ENCODE measurements around the gene GREB1L. TPM values are rescaled to one million over a fixed set of nuclear protein-coding genes. Genes with fewer than 3 reads are reported as not detected.

Gene GREB1L
- total RNA-seq, 3 donors from 2014 or later = 0.26 to 1.0 (median 0.29) TPM

DNA sequence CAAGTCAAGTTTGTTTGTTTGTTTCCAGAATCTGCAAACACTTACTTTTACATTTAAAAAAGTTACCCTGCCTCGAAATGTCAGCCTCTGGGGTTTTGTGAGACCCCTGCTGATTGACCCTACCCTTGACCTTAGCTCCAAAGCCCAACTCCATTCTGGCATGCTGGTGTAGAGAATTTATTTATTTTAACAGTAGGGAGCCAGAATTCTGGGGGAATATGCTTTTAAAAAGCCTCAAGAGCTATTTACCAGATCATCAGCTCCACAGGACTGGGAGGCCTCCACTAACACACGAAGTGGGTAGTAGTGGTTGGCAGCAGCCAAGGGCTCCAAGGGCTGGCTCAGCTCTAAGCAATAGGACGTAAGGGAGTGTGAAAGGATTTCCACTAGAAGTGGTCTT is 23.2 kb upstream of the GREB1L start:
- ATAC-seq = no peak
- H3K4me3 ChIP-seq = no peak overlapping the region
- intact Hi-C loops (cut with DNase I, micrococcal nuclease) = no loop called here

DNA sequence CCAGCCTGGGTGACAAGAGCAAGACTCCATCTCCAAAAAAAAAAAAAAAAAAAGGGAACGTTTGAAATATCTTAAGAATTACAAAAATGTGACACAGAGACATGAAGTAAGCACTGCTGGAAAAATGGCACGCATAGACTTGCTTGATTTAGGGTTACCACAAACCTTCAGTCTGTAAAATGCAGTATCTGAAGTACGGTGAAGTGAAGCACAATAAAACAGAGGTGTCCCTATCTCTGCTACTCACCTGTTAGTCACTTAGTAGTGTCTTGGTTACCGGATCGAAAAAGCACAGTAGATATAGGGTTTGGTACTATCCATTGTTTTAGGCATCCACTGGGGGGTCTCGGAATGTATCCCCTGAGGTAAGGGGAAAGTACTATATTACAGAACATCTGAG is 11.6 kb upstream of the GREB1L start:
- Histone ChIP-seq H3K9me3 (no peaks in the 10 kb centered on the region), H3K36me3 (ENCODE audit: low read depth) (no peaks in the 10 kb centered on the region), H3K4me1 (ENCODE audit: low read depth) (no peaks in the 10 kb centered on the region), H3K4me3 (no peak overlapping the region)
- no peak for DNase-seq
- intact Hi-C loops (cut with DNase I, micrococcal nuclease) = no loop called here
- TF ChIP-seq, protein P1, sequence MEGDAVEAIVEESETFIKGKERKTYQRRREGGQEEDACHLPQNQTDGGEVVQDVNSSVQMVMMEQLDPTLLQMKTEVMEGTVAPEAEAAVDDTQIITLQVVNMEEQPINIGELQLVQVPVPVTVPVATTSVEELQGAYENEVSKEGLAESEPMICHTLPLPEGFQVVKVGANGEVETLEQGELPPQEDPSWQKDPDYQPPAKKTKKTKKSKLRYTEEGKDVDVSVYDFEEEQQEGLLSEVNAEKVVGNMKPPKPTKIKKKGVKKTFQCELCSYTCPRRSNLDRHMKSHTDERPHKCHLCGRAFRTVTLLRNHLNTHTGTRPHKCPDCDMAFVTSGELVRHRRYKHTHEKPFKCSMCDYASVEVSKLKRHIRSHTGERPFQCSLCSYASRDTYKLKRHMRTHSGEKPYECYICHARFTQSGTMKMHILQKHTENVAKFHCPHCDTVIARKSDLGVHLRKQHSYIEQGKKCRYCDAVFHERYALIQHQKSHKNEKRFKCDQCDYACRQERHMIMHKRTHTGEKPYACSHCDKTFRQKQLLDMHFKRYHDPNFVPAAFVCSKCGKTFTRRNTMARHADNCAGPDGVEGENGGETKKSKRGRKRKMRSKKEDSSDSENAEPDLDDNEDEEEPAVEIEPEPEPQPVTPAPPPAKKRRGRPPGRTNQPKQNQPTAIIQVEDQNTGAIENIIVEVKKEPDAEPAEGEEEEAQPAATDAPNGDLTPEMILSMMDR (IDR thresholded peaks at IDR 0.05) = no peak
- no peak for ATAC-seq

More for the DNA sequence above, 23.2 kb upstream of the GREB1L start:
- H3K4me1 ChIP-seq (ENCODE audit: low read depth) = no peaks in the 10 kb centered on the region
- no peaks in the 10 kb centered on the region for H3K36me3 ChIP-seq (ENCODE audit: low read depth)
- H3K9me3 ChIP-seq = no peaks in the 10 kb centered on the region
- TF ChIP-seq, protein P1 (IDR thresholded peaks at IDR 0.05) = no peak
- DNase-seq = no peak

- Histone ChIP-seq H3K4me3 (no peak overlapping the region), H3K4me1 (ENCODE audit: low read depth) (peaks cover 17% of the 10 kb centered on the region), H3K36me3 (ENCODE audit: low read depth) (no peaks in the 10 kb centered on the region), H3K9me3 (no peaks in the 10 kb centered on the region)
- TF ChIP-seq, protein P1 (IDR thresholded peaks at IDR 0.05) = no peak
- intact Hi-C loops (cut with DNase I, micrococcal nuclease) = no loop called here
- ATAC-seq = peak; percentile 12
- DNase-seq = no peak
Observed at GRCh38 chr18:21241301-21242048, 557 bp upstream of the GREB1L start.

DNA sequence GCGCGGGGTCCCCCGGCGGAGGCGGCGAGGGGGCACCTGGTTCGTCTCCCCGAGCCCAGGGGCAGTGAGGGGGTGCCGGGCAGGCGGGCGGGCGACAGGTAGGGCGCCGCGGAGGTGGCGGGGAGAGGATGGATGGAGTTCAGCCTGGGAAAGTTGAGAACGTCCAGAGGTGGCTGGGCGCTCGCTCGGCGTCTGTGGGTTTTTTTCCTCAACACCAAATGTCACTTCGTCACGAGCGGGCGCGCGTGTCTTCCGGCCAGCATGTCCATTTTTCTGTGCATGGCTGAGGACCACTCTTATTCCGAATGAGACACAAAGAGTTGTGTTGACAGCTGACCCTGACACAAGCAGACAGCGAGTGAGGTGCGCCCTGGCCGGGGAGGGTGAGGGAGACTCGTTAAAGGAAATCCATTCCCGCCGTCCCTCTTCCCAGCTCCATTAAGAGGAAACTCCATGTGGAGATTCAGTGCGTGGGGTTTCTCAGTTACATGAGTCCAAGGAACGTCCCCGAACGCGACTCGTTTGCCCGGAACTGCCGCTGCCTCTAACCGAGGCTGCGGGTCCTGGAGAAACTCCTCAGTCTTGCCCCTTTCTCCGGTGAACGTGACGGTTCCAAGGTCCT is 859 bp downstream of the GREB1L start:
- peak; percentile 32 for ATAC-seq
- no peaks in the 10 kb centered on the region for H3K9me3 ChIP-seq

DNA sequence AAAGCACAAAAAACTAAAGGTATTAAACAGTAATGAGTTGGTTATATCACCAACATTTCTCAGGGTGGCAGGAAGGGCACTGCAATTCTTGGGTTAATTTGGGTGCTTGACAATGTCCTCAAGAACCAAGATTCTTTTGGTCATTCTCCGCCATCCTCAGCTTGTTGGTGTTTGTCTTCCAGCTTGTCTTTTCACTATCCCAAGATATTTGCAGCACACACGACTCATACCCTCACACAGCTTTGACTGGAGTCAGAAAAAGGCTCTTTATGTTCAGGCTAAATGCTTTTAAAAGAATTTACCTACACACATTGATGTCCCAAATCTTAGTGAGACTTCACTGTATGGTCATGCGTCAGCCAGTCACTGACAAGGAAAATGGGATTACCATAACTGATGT is 12.5 kb downstream of the GREB1L start:
- ATAC-seq = no peak
- intact Hi-C loops (cut with DNase I, micrococcal nuclease) = no loop called here
- Histone ChIP-seq H3K4me3 (no peak overlapping the region), H3K4me1 (ENCODE audit: low read depth) (no peaks in the 10 kb centered on the region), H3K9me3 (no peaks in the 10 kb centered on the region), H3K36me3 (ENCODE audit: low read depth) (no peaks in the 10 kb centered on the region)
- no peak for DNase-seq
- TF ChIP-seq, protein P1 (IDR thresholded peaks at IDR 0.05) = no peak

More for the DNA sequence above, 859 bp downstream of the GREB1L start:
- intact Hi-C loops (cut with DNase I, micrococcal nuclease) = no loop called here
- peak in 1 of 3 donors; percentile 20 for DNase-seq
- no peaks in the 10 kb centered on the region for H3K36me3 ChIP-seq (ENCODE audit: low read depth)
- TF ChIP-seq, protein P1 (IDR thresholded peaks at IDR 0.05) = no peak
- no peak overlapping the region for H3K4me3 ChIP-seq
- H3K4me1 ChIP-seq (ENCODE audit: low read depth) = peaks cover 17% of the 10 kb centered on the region

Data from mucosa of descending colon (tissue), 3 donors.